ENCODE measurements around the gene CAMK1D.

The CAMK1D gene

DNA sequence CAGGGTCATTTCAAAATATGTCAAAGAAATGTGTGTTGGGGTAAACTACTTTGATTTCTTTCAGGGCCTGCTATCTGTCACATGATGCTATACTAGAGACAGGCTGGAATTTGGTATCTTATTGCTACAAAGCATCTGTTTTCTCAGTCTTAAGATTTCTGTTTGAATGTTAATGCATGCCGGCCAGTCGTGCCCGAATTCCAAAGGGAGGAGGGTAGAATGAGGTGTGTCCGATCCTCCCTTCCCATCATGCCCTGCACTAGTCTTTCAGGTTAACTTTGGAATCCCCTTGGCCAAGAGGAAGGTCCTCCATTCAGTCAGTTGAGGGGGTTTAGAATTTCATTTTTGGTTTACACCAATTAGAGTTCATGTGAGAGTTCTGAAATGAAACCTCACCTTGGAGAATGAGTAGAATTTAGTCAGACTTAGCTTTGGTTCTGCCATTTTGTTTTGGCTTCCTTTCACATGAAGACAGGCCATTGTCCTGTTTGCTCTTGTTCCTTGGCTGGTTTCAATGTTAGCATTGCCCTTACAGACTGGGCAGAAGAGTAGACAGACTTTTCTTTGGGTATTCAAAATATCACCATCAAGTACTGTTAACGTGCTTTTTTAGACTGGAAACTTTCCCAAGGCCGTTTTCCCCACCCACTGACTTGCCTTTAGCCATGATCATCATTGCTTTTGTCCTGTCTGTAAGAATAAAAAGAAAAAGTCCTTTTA, 95.8 kb downstream of the CAMK1D start:
- no peak for DNase-seq (ENCODE audit: low read depth)
- H3K4me3 ChIP-seq (ENCODE audit: low read depth, low read length): no peak overlapping the region
- TF ChIP-seq, protein P1, sequence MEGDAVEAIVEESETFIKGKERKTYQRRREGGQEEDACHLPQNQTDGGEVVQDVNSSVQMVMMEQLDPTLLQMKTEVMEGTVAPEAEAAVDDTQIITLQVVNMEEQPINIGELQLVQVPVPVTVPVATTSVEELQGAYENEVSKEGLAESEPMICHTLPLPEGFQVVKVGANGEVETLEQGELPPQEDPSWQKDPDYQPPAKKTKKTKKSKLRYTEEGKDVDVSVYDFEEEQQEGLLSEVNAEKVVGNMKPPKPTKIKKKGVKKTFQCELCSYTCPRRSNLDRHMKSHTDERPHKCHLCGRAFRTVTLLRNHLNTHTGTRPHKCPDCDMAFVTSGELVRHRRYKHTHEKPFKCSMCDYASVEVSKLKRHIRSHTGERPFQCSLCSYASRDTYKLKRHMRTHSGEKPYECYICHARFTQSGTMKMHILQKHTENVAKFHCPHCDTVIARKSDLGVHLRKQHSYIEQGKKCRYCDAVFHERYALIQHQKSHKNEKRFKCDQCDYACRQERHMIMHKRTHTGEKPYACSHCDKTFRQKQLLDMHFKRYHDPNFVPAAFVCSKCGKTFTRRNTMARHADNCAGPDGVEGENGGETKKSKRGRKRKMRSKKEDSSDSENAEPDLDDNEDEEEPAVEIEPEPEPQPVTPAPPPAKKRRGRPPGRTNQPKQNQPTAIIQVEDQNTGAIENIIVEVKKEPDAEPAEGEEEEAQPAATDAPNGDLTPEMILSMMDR (IDR thresholded peaks at IDR 0.05; ENCODE audit: low read depth, low read length, missing control alignments): no peak

DNA sequence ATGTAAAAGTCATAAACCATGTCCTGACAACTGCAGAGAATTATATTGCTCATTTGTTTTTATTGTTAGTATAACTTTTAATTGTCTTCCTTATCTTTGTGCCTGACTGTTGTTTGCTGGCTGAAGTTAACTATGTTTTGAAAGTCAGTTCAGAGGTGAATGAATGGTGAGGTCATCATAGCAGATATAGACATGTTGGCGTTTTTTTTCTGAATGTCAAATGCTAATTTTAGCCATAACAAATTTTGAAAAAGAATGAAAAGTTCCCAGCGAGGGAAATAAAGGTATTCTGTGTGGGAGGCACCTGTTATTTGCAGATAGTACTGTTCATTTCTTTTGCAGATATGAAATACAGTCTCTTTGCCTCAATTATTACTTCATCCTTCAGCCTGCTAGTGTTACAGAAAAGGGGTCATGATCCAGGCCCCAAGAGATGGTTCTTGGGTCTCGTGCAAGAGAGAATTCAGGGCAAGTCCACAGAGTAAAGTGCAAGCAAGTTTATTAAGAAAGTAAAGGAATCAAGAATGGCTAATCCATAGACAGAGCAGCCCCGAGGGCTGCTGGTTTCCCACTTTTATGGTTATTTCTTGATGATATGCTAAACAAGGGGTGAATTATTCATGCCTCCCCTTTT, 96.5 kb downstream of the CAMK1D start:
- DNase-seq (ENCODE audit: low read depth): no peak
- TF ChIP-seq, protein P1 (IDR thresholded peaks at IDR 0.05; ENCODE audit: low read depth, low read length, missing control alignments): no peak
- no peak overlapping the region for H3K4me3 ChIP-seq (ENCODE audit: low read depth, low read length)

DNA sequence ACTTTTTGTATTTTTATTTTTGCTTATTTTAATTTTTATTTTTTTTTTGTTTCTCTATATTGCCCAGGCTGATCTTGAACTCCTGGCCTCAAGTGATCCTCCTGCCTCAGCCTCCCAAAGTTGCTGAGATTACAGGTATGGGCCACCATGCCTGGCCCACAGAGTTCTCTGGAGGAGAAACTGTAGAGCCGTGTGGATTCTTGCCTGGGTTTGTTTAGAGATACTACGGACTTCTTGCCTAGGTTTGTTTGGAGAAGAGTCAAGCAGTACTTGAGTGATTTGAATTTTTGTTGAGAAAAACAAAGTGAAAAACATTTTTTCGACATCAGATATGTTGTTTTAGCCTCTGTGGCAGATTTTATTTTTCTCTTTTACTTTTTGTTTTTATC, 99.0 kb downstream of the CAMK1D start:
- DNase-seq (ENCODE audit: low read depth): no peak
- TF ChIP-seq, protein P1 (IDR thresholded peaks at IDR 0.05; ENCODE audit: low read depth, low read length, missing control alignments): no peak
- H3K4me3 ChIP-seq (ENCODE audit: low read depth, low read length): no peak overlapping the region; the same call in 1 of the 2 replicates

DNA sequence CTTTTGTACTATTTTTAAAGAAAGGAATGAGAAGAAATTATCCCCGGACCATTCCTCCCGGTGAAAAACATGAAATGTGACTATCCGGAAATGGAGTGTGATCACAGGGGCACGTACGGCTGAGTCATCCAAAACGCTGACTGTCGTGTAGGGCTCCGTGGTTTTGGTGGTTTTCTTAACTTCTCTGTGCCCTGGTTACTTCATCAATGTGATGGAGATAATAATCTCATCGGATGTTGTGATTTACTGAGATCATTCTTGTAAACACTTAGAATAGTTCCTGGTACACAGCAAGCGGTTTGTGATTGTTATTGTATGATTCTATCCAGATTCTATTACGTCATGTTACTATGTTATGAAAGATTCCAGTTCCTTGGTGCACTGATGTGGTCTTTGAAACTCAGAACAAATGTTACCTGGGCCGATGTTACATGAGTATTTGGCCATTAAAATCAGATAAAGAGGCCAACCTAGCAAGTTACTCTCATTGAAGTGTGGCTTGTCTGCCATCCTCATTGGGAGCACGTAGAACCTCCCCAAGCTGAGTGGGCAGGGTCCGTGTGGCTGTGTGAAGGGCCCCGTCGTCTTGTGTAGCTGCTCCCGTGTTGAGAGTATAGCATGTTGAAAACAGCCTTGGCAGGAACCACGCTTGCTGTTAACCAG, 99.5 kb downstream of the CAMK1D start:
- peak; percentile 38 for DNase-seq (ENCODE audit: low read depth)
- H3K4me3 ChIP-seq (ENCODE audit: low read depth, low read length): no peak overlapping the region; the same call in 1 of the 2 replicates
- TF ChIP-seq, protein P1 (IDR thresholded peaks at IDR 0.05; ENCODE audit: low read depth, low read length, missing control alignments): no peak

DNA sequence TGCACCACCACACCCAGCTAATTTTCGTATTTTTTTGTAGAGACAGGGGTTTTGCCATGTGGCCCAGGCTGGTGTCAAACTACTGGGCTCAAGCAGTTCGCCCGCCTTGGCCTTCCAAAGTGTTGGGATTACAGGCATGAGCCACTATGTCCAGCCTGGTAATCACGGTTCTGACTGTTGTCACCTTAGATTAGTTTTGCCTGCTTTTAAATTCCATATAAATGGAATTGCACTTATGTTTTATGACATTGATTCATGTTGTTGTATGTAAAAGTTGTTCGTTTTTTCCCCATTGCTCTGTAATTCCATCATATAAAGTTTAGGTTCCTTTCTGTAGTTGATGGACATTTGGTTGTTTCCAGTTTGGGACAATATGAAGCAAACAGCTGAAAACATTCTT, 106.0 kb downstream of the CAMK1D start:
- DNase-seq (ENCODE audit: low read depth): no peak
- no peak overlapping the region for H3K4me3 ChIP-seq (ENCODE audit: low read depth, low read length)
- TF ChIP-seq, protein P1 (IDR thresholded peaks at IDR 0.05; ENCODE audit: low read depth, low read length, missing control alignments): no peak

DNA sequence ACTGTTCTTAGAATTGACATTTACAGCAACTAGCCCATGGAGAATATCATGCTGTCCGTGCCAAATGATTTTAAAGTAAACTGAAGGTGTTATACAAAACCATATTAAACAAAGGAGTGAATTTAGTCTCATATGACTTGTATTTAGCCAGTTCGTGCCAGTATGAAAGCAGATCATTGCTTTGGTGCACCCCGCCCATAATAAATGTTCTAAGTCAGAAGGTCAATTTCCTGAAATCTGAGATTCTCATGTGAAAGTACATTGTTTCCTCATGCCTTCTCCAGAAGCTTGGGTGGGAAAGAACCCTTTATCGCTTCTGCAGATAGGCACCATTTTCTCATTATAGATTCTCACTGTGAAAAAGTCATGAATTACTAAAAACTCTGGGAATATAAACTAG, 106.4 kb downstream of the CAMK1D start:
- H3K4me3 ChIP-seq (ENCODE audit: low read depth, low read length): no peak overlapping the region
- DNase-seq (ENCODE audit: low read depth): no peak
- TF ChIP-seq, protein P1 (IDR thresholded peaks at IDR 0.05; ENCODE audit: low read depth, low read length, missing control alignments): no peak
